Left ventricle myocardium inferior (tissue), 1 donor: ENCODE data around the gene PIP4K2A. TPM values are rescaled to one million over a fixed set of nuclear protein-coding genes. Genes with fewer than 3 reads are reported as not detected.
"Not testable (repeated sequence)": the region's sequence is repeated elsewhere in the genome, so short reads cannot be mapped to it uniquely, and the experiment has no call there.

Experiments
- DNase-seq: peaks from one replicate; pipeline ENCODE4 v3.0.0-alpha.2; 2020
- H3K27ac ChIP-seq: fragments of 200-600 bp; replicated peaks from 2 replicates; pipeline ENCODE4 v1.8.0; 2021
- H3K27me3 ChIP-seq: fragments of 200-600 bp; 2 replicates; pipeline ENCODE4 v1.8.0; 2021; ENCODE audit warnings: low read depth
- H3K36me3 ChIP-seq: fragments of 200-600 bp; 2 replicates; pipeline ENCODE4 v1.8.0; 2021
- H3K4me1 ChIP-seq: fragments of 200-600 bp; 2 replicates; pipeline ENCODE4 v1.8.0; 2021
- H3K4me3 ChIP-seq: fragments of 200-600 bp; 2 replicates; pipeline ENCODE4 v1.8.0; 2021; ENCODE audit warnings: mild to moderate bottlenecking, moderate library complexity
- H3K9me3 ChIP-seq: fragments of 200-600 bp; replicated peaks from 2 replicates; pipeline ENCODE4 v1.8.0; 2021
- intact Hi-C: fragments of 100-400 bp; cut with micrococcal nuclease; formaldehyde crosslinking; loops from one replicate; pipeline ENCODE4 v1.11.0; 2022
- total RNA-seq: library from RNA; stranded (reverse); fragmentation: NEBNext Ultra II Directional; extraction: Animal tissue kit (Norgen Biotek cat#: 25700); gene quantifications from one replicate; pipeline ENCODE4 v1.2.1, GENCODE V29; 2021
- TF ChIP-seq, protein P1 (sequence below): fragments of 200-600 bp; IDR thresholded peaks from 2 replicates; pipeline ENCODE4 v1.8.0; 2021; ENCODE audit warnings: antibody characterized with exemption, mild to moderate bottlenecking, borderline replicate concordance
- donor health status: DM: no; HTN: yes; CAD: no; lungs with severe emphysema.

Gene PIP4K2A
- total RNA-seq, 1 donor from 2014 or later = 12.6 TPM

GRCh38 chr10:22723783-22724182 is 9.4 kb upstream of the PIP4K2A start:
- H3K4me3 ChIP-seq = no peak overlapping the region
- TF ChIP-seq, protein P1, sequence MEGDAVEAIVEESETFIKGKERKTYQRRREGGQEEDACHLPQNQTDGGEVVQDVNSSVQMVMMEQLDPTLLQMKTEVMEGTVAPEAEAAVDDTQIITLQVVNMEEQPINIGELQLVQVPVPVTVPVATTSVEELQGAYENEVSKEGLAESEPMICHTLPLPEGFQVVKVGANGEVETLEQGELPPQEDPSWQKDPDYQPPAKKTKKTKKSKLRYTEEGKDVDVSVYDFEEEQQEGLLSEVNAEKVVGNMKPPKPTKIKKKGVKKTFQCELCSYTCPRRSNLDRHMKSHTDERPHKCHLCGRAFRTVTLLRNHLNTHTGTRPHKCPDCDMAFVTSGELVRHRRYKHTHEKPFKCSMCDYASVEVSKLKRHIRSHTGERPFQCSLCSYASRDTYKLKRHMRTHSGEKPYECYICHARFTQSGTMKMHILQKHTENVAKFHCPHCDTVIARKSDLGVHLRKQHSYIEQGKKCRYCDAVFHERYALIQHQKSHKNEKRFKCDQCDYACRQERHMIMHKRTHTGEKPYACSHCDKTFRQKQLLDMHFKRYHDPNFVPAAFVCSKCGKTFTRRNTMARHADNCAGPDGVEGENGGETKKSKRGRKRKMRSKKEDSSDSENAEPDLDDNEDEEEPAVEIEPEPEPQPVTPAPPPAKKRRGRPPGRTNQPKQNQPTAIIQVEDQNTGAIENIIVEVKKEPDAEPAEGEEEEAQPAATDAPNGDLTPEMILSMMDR = no peak
- no peaks in the 10 kb centered on the region for H3K9me3 ChIP-seq
- no peaks in the 10 kb centered on the region for H3K27me3 ChIP-seq
- no peaks in the 10 kb centered on the region for H3K36me3 ChIP-seq
- intact Hi-C loops = no loop called here
- H3K4me1 ChIP-seq = no peaks in the 10 kb centered on the region
- no peak overlapping the region for H3K27ac ChIP-seq
- no peak for DNase-seq

DNA sequence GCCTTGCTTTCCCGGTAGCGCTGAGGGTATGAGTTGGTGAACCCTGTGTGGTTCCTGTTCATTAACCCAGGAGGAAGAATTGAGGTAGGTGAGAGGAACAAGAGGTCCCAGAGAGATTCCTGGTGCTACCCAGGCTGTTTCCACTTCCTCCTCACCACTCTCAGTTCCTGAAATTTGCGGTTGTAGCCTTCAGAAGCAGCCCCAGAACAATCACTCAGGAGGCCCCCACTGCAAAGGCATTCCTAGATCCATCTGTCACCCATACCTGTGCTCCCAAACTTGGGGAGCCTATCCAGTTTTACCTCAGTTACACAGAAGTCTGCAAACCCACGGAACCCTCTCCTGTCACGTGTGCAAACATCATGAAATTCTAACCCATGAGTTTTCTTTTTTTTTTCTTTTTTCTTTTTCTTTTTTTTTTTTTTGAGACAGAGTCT is 9.0 kb upstream of the PIP4K2A start:
- no peak overlapping the region for H3K27ac ChIP-seq
- H3K36me3 ChIP-seq = no peaks in the 10 kb centered on the region
- TF ChIP-seq, protein P1 = no peak
- no peaks in the 10 kb centered on the region for H3K27me3 ChIP-seq
- intact Hi-C loops = no loop called here
- no peaks in the 10 kb centered on the region for H3K4me1 ChIP-seq
- no peak for DNase-seq
- no peaks in the 10 kb centered on the region for H3K9me3 ChIP-seq
- H3K4me3 ChIP-seq = no peak overlapping the region

GRCh38 chr10:22722626-22723169 is 8.3 kb upstream of the PIP4K2A start:
- H3K36me3 ChIP-seq = no peaks in the 10 kb centered on the region
- TF ChIP-seq, protein P1 = no peak
- no peak overlapping the region for H3K4me3 ChIP-seq
- H3K27me3 ChIP-seq = no peaks in the 10 kb centered on the region
- no peaks in the 10 kb centered on the region for H3K9me3 ChIP-seq
- intact Hi-C loops = no loop called here
- no peak for DNase-seq
- no peaks in the 10 kb centered on the region for H3K4me1 ChIP-seq
- no peak overlapping the region for H3K27ac ChIP-seq

- Histone ChIP-seq H3K27ac (no peak overlapping the region), H3K27me3 (no peaks in the 10 kb centered on the region), H3K4me1 (no peaks in the 10 kb centered on the region), H3K9me3 (no peaks in the 10 kb centered on the region), H3K36me3 (no peaks in the 10 kb centered on the region), H3K4me3 (no peak overlapping the region)
- no peak for DNase-seq
- TF ChIP-seq, protein P1 = no peak
- intact Hi-C loops = no loop called here
These were observed 6.3 kb upstream of the PIP4K2A start for GRCh38 chr10:22720667-22721066.

DNA sequence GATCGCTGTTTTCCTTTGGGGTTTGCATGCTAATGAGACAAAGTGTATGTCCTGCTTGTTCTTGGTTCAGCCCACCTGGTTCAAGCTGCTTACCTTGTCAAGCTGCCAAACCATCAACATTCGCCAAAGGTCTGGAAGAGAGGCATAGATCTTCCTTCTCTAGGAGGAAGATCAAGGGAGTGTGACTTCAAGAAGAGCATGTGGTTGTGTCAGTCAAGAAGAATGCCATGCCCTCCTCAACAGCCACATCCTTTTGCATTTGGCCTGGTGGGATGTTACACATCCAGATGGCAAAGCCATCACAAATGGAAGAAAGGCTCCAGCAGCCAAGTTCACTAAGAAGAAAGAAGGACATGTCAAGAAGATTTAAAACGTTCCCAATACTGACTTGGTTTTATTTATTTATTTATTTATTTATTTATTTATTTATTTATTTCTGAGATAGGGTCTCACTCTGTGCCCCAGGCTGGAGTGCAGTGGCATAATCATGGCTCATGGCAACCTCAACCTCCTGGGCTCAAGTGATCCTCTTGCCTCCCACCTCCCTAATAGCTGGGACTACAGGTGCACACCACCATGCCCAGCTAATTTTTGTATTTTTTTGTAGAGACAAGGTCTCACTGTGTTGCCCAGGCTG is 5.1 kb upstream of the PIP4K2A start:
- Histone ChIP-seq H3K27ac (no peak overlapping the region), H3K27me3 (no peaks in the 10 kb centered on the region), H3K4me1 (peaks cover 6% of the 10 kb centered on the region), H3K4me3 (no peak overlapping the region), H3K9me3 (no peaks in the 10 kb centered on the region), H3K36me3 (no peaks in the 10 kb centered on the region)
- intact Hi-C loops = no loop called here
- TF ChIP-seq, protein P1 = no peak
- no peak for DNase-seq

DNA sequence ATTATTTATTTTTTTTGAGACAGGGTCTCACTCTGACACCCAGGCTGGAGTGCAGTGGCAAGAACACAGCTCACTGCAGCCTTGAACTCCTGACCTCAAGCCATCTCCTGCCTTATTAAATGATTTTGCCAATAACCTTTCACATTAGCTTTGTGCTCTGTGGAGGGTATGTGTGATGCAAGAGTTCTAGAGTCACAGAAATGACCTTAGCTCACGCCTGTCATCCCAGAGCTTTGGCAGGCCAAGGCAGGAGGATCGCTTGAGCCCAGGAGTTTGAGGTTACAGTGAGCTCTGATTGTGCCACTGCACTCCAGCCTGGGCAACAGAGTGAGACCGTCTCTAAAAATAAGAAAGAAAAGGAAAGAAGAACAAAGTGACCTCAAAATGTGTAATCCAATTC is 4.3 kb upstream of the PIP4K2A start:
- DNase-seq, H3K27me3 ChIP-seq, intact Hi-C loops, H3K27ac ChIP-seq, H3K4me3 ChIP-seq, H3K9me3 ChIP-seq, H3K36me3 ChIP-seq: not testable (repeated sequence)
- H3K4me1 ChIP-seq = peaks cover 11% of the 10 kb centered on the region
